Measurements from ENCODE around the gene ZNF423.
"Not testable (repeated sequence)": the region's sequence is repeated elsewhere in the genome, so short reads cannot be mapped to it uniquely, and the experiment has no call there.

Gene ZNF423

GRCh38 chr16:49881890-49882289, 26.0 kb upstream of the ZNF423 start:
- no peak for TF ChIP-seq CTCF (IDR thresholded peaks at IDR 0.05)
- Histone ChIP-seq H3K27ac (no peak overlapping the region), H3K79me2 (no peaks in the 10 kb centered on the region), H3K27me3 (ENCODE audit: control insufficient read depth, insufficient read depth, low read length) (no peaks in the 10 kb centered on the region), H3K4me1 (no peaks in the 10 kb centered on the region), H3K9me3 (ENCODE audit: control insufficient read depth, low read length) (no peaks in the 10 kb centered on the region), H3K4me3 (ENCODE audit: low read depth, low read length) (no peak overlapping the region), H3K36me3 (ENCODE audit: control insufficient read depth, insufficient read depth, low read length) (no peaks in the 10 kb centered on the region), H3K9ac (no peak overlapping the region), H3K4me2 (ENCODE audit: low read length) (no peak overlapping the region), H2AFZ (no peak overlapping the region)

DNA sequence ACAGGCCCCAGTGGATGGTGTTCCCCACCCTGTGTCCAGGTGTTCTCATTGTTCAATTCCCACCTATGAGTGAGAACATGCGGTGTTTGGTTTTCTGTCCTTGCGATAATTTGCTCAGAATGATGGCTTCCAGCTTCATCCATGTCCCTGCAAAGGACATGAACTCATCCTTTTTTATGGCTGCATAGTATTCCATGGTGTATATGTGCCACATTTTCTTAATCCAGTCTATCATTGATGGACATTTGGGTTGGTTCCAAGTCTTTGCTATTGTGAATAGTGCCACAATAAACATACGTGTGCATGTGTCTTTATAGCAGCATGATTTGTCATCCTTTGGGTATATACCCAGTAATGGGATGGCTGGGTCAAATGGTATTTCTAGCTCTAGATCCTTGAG, 22.6 kb upstream of the ZNF423 start:
- not testable (repeated sequence) for H2AFZ ChIP-seq; H3K4me1 ChIP-seq; H3K9me3 ChIP-seq (ENCODE audit: control insufficient read depth, low read length); H3K27ac ChIP-seq; H3K4me2 ChIP-seq (ENCODE audit: low read length); H3K27me3 ChIP-seq (ENCODE audit: control insufficient read depth, insufficient read depth, low read length); H3K36me3 ChIP-seq (ENCODE audit: control insufficient read depth, insufficient read depth, low read length); H3K9ac ChIP-seq; H3K4me3 ChIP-seq (ENCODE audit: low read depth, low read length); H3K79me2 ChIP-seq

- no peaks in the 10 kb centered on the region for H3K9me3 ChIP-seq (ENCODE audit: control insufficient read depth, low read length)
- peak overlapping the region; percentile 57 for H2AFZ ChIP-seq
- no peaks in the 10 kb centered on the region for H3K36me3 ChIP-seq (ENCODE audit: control insufficient read depth, insufficient read depth, low read length)
- peak overlapping the region; percentile 53 for H3K4me2 ChIP-seq (ENCODE audit: low read length)
- TF ChIP-seq CTCF (IDR thresholded peaks at IDR 0.05), result peak; percentile 70
- no peak overlapping the region for H3K9ac ChIP-seq
- no peaks in the 10 kb centered on the region for H3K27me3 ChIP-seq (ENCODE audit: control insufficient read depth, insufficient read depth, low read length)
- H3K4me3 ChIP-seq (ENCODE audit: low read depth, low read length), result peak overlapping the region; percentile 16
- no peaks in the 10 kb centered on the region for H3K4me1 ChIP-seq
- no peak overlapping the region for H3K27ac ChIP-seq
- no peaks in the 10 kb centered on the region for H3K79me2 ChIP-seq
Measured at GRCh38 chr16:49876716-49877129, 20.8 kb upstream of the ZNF423 start.

- Histone ChIP-seq H3K4me1 (no peaks in the 10 kb centered on the region), H3K27me3 (ENCODE audit: control insufficient read depth, insufficient read depth, low read length) (no peaks in the 10 kb centered on the region), H3K9ac (no peak overlapping the region), H3K79me2 (no peaks in the 10 kb centered on the region), H3K4me3 (ENCODE audit: low read depth, low read length) (peak overlapping the region; percentile 16), H3K9me3 (ENCODE audit: control insufficient read depth, low read length) (no peaks in the 10 kb centered on the region), H2AFZ (peak overlapping the region; percentile 57), H3K36me3 (ENCODE audit: control insufficient read depth, insufficient read depth, low read length) (no peaks in the 10 kb centered on the region), H3K27ac (no peak overlapping the region), H3K4me2 (ENCODE audit: low read length) (peak overlapping the region; percentile 53)
- no peak for TF ChIP-seq CTCF (IDR thresholded peaks at IDR 0.05)
Measured at GRCh38 chr16:49875806-49876715, 20.1 kb upstream of the ZNF423 start.

GRCh38 chr16:49874613-49875237, 18.8 kb upstream of the ZNF423 start:
- Histone ChIP-seq H3K9ac (no peak overlapping the region), H3K4me2 (ENCODE audit: low read length) (no peak overlapping the region), H2AFZ (no peak overlapping the region), H3K79me2 (no peaks in the 10 kb centered on the region), H3K4me1 (no peaks in the 10 kb centered on the region), H3K4me3 (ENCODE audit: low read depth, low read length) (no peak overlapping the region), H3K27ac (no peak overlapping the region), H3K36me3 (ENCODE audit: control insufficient read depth, insufficient read depth, low read length) (no peaks in the 10 kb centered on the region), H3K27me3 (ENCODE audit: control insufficient read depth, insufficient read depth, low read length) (no peaks in the 10 kb centered on the region), H3K9me3 (ENCODE audit: control insufficient read depth, low read length) (no peaks in the 10 kb centered on the region)
- TF ChIP-seq CTCF (IDR thresholded peaks at IDR 0.05), result no peak

- H2AFZ ChIP-seq; H3K79me2 ChIP-seq; H3K4me3 ChIP-seq (ENCODE audit: low read depth, low read length); H3K9me3 ChIP-seq (ENCODE audit: control insufficient read depth, low read length); H3K27me3 ChIP-seq (ENCODE audit: control insufficient read depth, insufficient read depth, low read length); H3K9ac ChIP-seq; H3K27ac ChIP-seq; H3K36me3 ChIP-seq (ENCODE audit: control insufficient read depth, insufficient read depth, low read length); H3K4me1 ChIP-seq; H3K4me2 ChIP-seq (ENCODE audit: low read length): not testable (repeated sequence)
Measured at GRCh38 chr16:49871824-49872223, 15.9 kb upstream of the ZNF423 start.
